Measurements from ENCODE around the gene TTC7B.

- TF ChIP-seq CTCF (IDR thresholded peaks at IDR 0.05) (no peak), EZH2 (IDR thresholded peaks at IDR 0.05; ENCODE audit: borderline replicate concordance, insufficient read depth, low read depth, low read length, poor library complexity, severe bottlenecking) (no peak)
Observed at GRCh38 chr14:90500665-90501370, 315.4 kb downstream of the TTC7B start.
